Measurements from ENCODE around the gene TTBK1.

DNA sequence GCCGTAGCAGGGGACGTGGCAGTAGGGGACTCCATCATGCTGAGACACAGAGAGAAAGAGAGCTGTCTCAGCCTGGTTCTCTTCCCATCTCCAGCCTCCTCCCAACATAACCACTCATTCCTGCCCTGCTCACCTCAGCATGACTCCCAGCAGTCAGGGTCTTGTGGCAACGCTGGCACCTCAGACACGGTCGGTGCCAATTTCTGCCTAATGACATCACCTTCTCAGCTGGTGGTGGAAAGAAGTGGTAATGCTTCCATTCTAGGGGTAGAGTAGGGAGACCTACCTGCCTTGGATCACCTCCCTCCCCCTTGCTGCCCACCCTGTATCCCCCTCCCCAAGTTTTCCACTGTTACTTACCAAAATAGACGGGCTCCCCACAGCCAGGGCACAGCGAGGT is 62.8 kb downstream of the TTBK1 start:
- TF ChIP-seq, protein P1, sequence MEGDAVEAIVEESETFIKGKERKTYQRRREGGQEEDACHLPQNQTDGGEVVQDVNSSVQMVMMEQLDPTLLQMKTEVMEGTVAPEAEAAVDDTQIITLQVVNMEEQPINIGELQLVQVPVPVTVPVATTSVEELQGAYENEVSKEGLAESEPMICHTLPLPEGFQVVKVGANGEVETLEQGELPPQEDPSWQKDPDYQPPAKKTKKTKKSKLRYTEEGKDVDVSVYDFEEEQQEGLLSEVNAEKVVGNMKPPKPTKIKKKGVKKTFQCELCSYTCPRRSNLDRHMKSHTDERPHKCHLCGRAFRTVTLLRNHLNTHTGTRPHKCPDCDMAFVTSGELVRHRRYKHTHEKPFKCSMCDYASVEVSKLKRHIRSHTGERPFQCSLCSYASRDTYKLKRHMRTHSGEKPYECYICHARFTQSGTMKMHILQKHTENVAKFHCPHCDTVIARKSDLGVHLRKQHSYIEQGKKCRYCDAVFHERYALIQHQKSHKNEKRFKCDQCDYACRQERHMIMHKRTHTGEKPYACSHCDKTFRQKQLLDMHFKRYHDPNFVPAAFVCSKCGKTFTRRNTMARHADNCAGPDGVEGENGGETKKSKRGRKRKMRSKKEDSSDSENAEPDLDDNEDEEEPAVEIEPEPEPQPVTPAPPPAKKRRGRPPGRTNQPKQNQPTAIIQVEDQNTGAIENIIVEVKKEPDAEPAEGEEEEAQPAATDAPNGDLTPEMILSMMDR (IDR thresholded peaks at IDR 0.05; ENCODE audit: low read depth, low read length) = no peak
- TF ChIP-seq, protein P2, sequence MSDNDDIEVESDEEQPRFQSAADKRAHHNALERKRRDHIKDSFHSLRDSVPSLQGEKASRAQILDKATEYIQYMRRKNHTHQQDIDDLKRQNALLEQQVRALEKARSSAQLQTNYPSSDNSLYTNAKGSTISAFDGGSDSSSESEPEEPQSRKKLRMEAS (IDR thresholded peaks at IDR 0.05; ENCODE audit: low read depth, low read length) = no peak
- TF ChIP-seq MYC (IDR thresholded peaks at IDR 0.05; ENCODE audit: low read depth, low read length) = no peak
